Fibroblast of skin of back (primary cell): Measurements from ENCODE around the gene CFAP65. TPM values are rescaled to one million over a fixed set of nuclear protein-coding genes. Genes with fewer than 3 reads are reported as not detected.

Experiments used
- DNase-seq: peaks from one replicate; pipeline ENCODE4 v3.0.0-alpha.2; 2013
- polyA plus RNA-seq, 2 experiments: library from polyadenylated mRNA; unstranded; fragments of 120-200 nt; gene quantifications; one replicate each; pipeline ENCODE4 v1.2.1, GENCODE V29; 2013; ENCODE audit not compliant: insufficient read length in 2 of 2

CFAP65 gene
- polyA plus RNA-seq (2013, experiment 1 of 2; ENCODE audit: insufficient read length), result not detected
- not detected for polyA plus RNA-seq (2013, experiment 2 of 2; ENCODE audit: insufficient read length)

- DNase-seq, result peak; percentile 57
These were observed at the start of gene CFAP65 for GRCh38 chr2:219041252-219041651. CFAP65 (minus strand) TSS chr2:219041516; CDS start chr2:219039048, 2,468 bp downstream.

DNA sequence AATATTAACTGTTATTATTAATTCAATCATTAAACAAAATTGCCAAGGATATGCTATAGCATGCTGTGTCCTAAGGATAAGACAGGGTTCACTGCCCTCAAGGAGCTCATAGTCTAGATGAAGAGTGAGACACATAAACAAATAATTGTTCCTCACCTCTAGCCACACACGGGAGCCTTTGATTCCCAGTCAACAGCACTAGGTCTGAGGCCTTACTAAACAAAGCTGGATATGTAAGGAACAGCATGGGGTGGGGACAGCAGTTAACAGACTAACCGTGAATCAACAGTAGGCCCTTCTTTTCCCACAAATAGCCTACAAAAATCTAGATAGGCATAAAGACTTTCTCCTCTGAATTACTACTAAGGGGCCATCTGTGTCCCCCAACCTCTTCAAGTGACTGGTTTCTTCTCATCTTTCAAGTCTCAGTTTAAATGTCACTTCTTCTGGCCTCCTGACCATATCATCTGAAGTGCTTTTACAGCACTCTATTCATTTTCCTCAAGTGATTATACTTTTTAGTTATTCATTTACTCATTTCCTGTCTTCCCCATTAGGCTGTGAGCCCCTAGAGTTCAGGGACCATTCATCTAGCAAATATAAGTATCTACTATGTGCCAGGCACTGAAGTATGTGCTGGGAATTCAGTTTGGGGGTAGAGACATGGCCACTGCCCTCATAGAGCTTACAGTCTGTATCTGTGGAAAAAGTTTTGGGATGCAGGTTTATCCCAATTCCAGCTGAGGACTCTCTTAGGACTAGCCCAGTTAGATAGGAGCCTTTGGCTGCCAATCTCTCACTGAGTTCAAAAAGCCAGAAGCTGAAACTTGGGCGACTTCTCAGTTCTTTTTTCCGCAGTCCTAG is 49.4 kb upstream of the CFAP65 start:
- no peak for DNase-seq

- DNase-seq, result no peak
These were observed 48.0 kb upstream of the CFAP65 start for GRCh38 chr2:219089330-219089729.

DNA sequence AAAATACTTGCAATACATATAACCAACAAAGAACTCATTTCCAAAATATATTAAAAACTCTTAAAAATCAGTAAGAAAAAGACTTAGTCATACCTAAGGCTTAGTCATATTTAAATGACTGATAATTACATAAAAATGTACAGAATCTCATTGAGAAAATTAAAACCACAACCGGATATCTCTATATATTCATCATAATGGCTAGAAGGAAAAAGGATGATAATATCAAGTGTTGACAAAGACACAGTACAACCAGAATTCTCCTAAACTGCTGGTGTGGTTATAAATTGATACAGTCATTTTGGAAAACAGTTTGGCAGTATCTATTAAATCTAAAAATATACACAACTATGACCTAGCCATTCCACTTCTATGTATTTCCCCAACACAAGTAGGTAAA is 46.5 kb upstream of the CFAP65 start:
- DNase-seq, result no peak

GRCh38 chr2:219087361-219087760 is 46.0 kb upstream of the CFAP65 start:
- no peak for DNase-seq

GRCh38 chr2:219086196-219086595 is 44.9 kb upstream of the CFAP65 start:
- no peak for DNase-seq

- no peak for DNase-seq
These were observed 43.5 kb upstream of the CFAP65 start for GRCh38 chr2:219084791-219085190.

DNA sequence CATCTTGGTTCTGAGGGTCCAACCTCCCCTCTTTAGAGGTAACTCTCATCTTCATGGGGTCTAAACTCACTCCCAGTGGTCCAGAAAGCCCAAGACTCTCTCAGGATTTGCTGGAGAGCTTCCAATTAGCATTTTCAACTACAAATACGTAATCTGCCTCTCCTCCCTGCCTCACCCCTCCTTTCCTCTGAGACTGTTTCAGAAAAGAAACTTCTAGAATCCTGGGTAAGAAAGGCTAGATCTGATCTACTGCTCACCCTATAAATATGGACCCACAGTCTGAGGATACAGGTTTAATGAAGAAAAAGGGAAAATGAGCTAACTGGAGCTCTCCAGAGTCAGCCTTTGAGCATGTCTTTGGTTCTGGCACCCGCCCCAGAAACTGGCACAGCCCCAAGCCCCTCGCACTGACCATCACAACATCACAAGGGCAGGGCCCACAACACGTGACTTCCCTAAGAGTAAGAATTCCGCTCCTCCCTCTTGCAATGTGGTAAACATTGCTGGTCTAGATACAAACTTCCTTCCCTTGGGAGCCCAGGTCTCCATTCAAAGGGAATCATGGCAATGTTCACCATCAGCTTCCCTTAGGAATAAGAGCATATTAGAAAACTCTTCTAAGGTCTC is 41.1 kb upstream of the CFAP65 start:
- DNase-seq, result no peak

GRCh38 chr2:219081701-219082331 is 40.5 kb upstream of the CFAP65 start:
- DNase-seq, result no peak

DNA sequence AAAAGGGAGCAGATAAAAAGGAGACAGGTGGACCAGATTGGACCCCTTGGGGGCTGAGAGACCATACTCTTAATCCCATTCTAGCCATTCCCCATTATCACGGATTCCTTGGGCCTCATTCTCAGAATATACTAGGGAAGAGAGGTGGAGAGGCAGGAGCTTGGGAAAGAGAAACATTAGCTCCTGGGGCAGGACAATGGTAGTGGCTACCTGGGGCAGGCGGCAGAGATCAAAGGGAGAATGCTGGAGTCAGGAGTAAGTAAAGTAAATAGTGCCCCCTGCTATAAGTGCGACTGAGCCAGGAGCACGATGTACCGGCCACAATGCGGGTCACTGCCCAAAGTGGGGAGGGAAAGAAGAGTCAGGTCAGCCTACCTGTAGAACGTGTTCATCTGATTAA is 39.8 kb upstream of the CFAP65 start:
- DNase-seq, result no peak

GRCh38 chr2:219079417-219079816 is 38.1 kb upstream of the CFAP65 start:
- DNase-seq, result no peak

DNA sequence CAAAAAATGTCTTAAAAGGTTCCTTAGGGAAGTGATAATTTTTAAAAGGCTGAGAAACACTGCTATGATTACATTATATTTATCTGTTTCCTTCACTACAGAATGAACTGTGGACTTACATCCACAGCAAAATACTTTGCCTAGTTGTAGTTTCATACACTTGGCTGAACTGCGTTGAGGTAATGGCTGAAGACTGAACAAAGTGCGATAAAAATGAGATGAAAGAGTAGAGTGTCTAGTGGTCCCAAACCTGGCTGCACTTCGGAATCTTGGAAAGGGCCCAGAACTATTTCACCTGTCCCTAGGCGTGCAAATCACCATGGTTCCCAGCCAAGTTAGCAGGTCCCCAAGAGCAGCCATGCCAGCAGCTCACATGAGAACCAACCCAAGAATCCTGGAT is 37.6 kb upstream of the CFAP65 start:
- no peak for DNase-seq

DNA sequence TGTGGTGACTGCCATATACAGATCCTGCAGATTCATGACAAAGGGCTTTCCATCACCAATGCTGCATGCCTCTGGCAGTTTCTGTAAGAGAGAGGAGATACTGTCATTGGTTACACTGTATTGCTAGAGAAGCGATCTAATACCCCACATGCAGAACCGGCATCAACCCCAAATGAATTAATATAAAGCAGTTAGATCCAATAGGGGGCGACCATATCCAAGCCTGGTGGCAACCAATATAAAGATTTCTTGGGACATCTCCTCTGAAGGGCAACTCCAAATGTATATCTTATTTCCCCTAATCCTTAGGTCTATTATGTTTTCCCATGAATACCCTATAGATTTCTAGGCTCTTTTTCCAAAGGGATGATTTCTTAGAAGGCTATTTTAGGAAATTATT is 36.8 kb upstream of the CFAP65 start:
- DNase-seq, result no peak

DNA sequence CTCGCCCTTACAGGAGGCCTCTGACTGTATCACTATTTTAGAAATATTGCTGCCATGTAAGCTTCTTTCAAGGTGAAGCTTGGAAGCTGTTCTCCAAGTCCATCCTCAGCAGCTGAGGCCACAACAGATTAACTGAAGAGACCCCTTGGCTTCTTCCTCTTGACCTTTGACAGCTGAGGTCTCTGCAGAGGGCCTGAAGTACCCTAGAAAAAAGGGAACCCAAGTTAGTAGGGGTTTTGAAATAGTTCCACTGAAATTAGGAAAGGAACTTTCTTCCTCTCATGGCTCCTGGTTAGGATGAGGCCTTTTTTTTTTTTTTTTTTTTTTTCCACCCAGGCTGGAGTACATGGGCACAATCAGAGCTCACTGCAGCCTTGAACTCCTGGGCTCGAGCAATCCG is 34.9 kb upstream of the CFAP65 start:
- DNase-seq, result no peak

DNA sequence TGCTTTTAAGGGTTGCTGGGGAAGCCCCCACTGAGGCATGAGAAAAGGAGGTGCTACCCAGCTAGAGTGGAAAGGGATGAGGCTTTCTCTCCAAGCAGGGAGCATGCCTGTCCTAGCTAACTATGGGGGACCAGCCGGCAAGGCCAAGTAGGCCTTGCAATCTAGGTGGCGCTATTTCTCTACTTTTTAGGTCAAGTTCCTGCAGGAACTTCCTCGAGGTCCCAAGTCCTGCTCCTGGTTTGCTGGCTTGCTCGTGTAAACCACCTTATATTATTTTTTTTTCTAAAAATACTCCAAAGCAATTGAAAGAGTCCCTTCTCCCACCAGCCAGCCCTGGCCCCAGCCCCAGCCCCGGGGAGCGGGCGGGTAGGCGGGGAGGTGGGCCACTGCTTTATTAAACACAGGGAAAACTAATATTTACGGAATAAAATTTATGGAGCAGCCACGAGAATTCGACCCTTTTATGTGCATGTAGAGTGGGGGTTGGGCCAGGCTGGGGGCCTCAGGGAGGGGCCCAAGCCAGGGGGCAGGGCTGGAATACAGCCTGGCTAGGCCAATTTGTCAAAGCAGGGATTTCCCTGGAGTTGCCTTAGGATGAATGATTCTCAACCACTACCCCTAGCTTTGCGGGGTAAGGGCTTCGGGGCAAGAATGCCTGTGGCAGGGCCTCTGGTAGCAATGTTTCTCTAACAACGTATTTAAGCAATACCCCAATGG is 32.3 kb upstream of the CFAP65 start:
- DNase-seq, result peak; percentile 40

GRCh38 chr2:219072741-219073250 is 31.5 kb upstream of the CFAP65 start:
- DNase-seq, result no peak

GRCh38 chr2:219071131-219071816 is 30.0 kb upstream of the CFAP65 start:
- no peak for DNase-seq

GRCh38 chr2:219065484-219065883 is 24.2 kb upstream of the CFAP65 start:
- DNase-seq, result no peak

DNA sequence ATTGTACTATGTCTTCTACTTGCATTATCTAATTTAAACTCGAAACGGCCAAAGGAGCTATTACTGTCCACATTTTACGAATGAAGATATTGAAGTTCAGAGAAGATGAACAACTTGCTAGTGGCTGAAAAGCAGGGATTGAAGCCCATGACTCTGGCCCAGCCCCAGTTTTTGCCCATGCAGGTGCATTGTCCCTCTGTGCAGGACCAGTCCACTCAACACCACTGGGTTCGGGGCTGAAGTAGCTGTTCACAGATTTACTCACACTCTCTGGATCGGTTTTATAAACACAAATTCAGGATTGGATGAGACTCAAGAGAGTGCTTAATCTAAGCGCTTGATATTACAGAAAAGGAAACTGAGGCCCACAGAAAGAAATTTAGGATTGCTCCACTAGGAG is 20.8 kb upstream of the CFAP65 start:
- DNase-seq, result no peak

DNA sequence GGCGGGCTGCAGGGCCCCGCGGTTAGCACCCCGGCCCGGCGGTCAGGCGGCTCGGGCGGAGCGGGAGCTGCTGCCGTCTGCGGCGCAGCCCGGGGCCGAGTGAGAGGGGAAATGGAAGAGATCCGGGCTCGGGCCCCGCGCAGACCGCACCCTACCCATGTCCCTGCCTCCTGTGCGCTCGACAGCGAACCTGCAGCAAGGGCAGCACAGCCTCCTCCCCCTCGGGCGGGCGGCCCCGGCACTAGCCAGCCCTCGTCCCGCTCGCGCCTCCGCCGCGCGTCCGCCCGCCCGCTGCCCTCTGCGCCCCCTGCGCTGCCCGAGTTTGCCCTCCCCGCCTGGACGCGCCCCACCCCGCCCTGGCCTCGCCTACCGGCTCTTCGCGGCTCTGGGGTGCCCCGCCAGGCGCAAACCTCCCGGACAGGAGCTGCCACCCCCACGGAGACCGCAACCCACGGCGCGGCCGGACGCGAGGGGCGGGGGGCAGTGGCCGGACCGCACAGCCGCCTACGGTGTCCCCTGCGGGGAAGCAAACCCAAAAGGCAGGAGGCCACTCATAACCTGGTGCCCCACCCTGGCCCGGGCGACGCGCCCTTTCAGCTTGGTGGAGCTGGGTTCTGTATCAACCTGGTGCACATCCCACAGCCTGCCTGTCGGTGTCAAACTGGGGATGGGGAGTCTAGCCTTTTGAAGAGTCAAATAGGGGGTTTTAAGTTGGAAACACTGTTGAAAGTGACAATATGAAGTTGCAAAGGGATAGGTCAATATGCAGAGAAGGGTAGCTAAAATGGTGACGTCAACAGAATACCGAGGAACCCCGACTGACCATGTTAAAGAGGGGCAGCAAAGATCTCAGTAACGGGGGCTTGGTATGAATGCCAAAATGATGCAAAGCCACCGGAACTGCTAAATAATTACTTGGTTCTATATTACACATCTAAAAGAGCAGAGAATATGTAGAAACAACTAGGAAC is 19.8 kb upstream of the CFAP65 start, which contains the start of gene IHH:
IHH (minus strand) TSS at position 101 of the 971 bp plus-strand sequence. CDS start 454 bp downstream, outside the sequence.
- no peak for DNase-seq
